CD14-positive monocyte (primary cell): ENCODE data around the gene KRTAP5-9. TPM values are rescaled to one million over a fixed set of nuclear protein-coding genes. Genes with fewer than 3 reads are reported as not detected.

Experiments used
- DNase-seq, 3 donors: peaks; one replicate each; pipeline ENCODE4 v3.0.0-alpha.2; 2011 to 2022
- H2AFZ ChIP-seq: 2 replicates; pipeline ENCODE4 v1.6.0; 2012; ENCODE audit warnings: mild to moderate bottlenecking, low read depth, low read length, inconsistent platforms; ENCODE audit not compliant: insufficient read depth, poor library complexity, severe bottlenecking
- H3K27ac ChIP-seq, 2 donors: 1 replicate in 1 of 2; 2 replicates in 1 of 2; pipeline ENCODE4 v1.5.1; 2012 to 2013; ENCODE audit warnings: low read length in 2 of 2, control low read depth in 1 of 2, inconsistent platforms in 1 of 2, low read depth in 1 of 2, mild to moderate bottlenecking in 1 of 2
- H3K27me3 ChIP-seq, 2 donors: one replicate each; pipeline versions ENCODE4 v1.6.0 to v1.6.1; 2011 to 2013; ENCODE audit warnings: low read length in 2 of 2; ENCODE audit not compliant: control insufficient read depth in 2 of 2, insufficient read depth in 2 of 2
- H3K36me3 ChIP-seq, 2 donors: replicated peaks in 1 of 2; 1 replicate in 1 of 2; 2 replicates in 1 of 2; pipeline versions ENCODE4 v1.5.1 to v1.6.1; 2012 to 2013; ENCODE audit warnings: low read length in 2 of 2, control low read depth in 1 of 2, inconsistent platforms in 1 of 2, mild to moderate bottlenecking in 1 of 2; ENCODE audit not compliant: insufficient read depth in 2 of 2, control insufficient read depth in 1 of 2
- H3K4me1 ChIP-seq, 2 donors: 1 replicate in 1 of 2; 2 replicates in 1 of 2; pipeline versions ENCODE4 v1.5.1 to v1.6.1; 2012 to 2013; ENCODE audit warnings: low read length in 2 of 2, control low read depth in 1 of 2, inconsistent platforms in 1 of 2, mild to moderate bottlenecking in 1 of 2, moderate library complexity in 1 of 2; ENCODE audit not compliant: insufficient read depth in 2 of 2, control insufficient read depth in 1 of 2
- H3K4me2 ChIP-seq: replicated peaks from 2 replicates; pipeline ENCODE3; 2012; ENCODE audit warnings: low read length, moderate library complexity, mild to moderate bottlenecking; ENCODE audit not compliant: poor library complexity, severe bottlenecking; ENCODE audit errors: extremely low read depth
- H3K4me3 ChIP-seq, 3 experiments: fragments of 200-600 bp in 1 of 3; sonication (generic) in 1 of 3; replicated peaks in 1 of 3; 1 replicate in 2 of 3; 2 replicates in 1 of 3; pipeline ENCODE4 v1.5.1; 2011 to 2013; ENCODE audit warnings: low read length in 3 of 3, mild to moderate bottlenecking in 3 of 3, control low read depth in 2 of 3, low read depth in 2 of 3, inconsistent platforms in 1 of 3, moderate library complexity in 1 of 3
- H3K79me2 ChIP-seq: 2 replicates; pipeline ENCODE4 v1.6.0; 2012; ENCODE audit warnings: mild to moderate bottlenecking, control low read depth, inconsistent platforms, low read length, moderate library complexity; ENCODE audit not compliant: insufficient read depth
- H3K9ac ChIP-seq: 2 replicates; pipeline ENCODE4 v1.6.0; 2017; ENCODE audit warnings: low read length, mild to moderate bottlenecking; ENCODE audit not compliant: insufficient read depth, poor library complexity, severe bottlenecking
- H3K9me3 ChIP-seq, 2 donors: replicated peaks in 1 of 2; 1 replicate in 1 of 2; 2 replicates in 1 of 2; pipeline versions ENCODE4 v1.5.1 to v1.6.1; 2012 to 2013; ENCODE audit warnings: low read length in 2 of 2, control low read depth in 1 of 2; ENCODE audit not compliant: control insufficient read depth in 1 of 2, insufficient read depth in 1 of 2
- H4K20me1 ChIP-seq: 2 replicates; pipeline ENCODE4 v1.6.0; 2012; ENCODE audit warnings: mild to moderate bottlenecking, low read length, control low read depth, moderate library complexity; ENCODE audit not compliant: insufficient read depth
- H3K27ac Mint-ChIP-seq, 7 donors: one replicate each; pipeline ENCODE4 v1.8.0; 2020; ENCODE audit warnings: mild to moderate bottlenecking in 7 of 7, mixed read lengths in 7 of 7, moderate library complexity in 6 of 7, inconsistent platforms in 2 of 7
- H3K27me3 Mint-ChIP-seq, 3 donors: one replicate each; pipeline ENCODE4 v1.8.0; 2021 to 2022; ENCODE audit warnings: low read depth in 3 of 3, mild to moderate bottlenecking in 3 of 3, mixed read lengths in 3 of 3, moderate library complexity in 3 of 3, inconsistent platforms in 1 of 3
- H3K36me3 Mint-ChIP-seq, 2 donors: one replicate each; pipeline ENCODE4 v1.8.0; 2020; ENCODE audit warnings: mixed read lengths in 2 of 2, inconsistent platforms in 1 of 2, mild to moderate bottlenecking in 1 of 2
- H3K4me1 Mint-ChIP-seq: one replicate; pipeline ENCODE4 v1.8.0; 2020; ENCODE audit warnings: mild to moderate bottlenecking, mixed read lengths
- H3K4me3 Mint-ChIP-seq, 2 donors: one replicate each; pipeline ENCODE4 v1.8.0; 2020; ENCODE audit warnings: mild to moderate bottlenecking in 2 of 2, mixed read lengths in 2 of 2, moderate library complexity in 1 of 2
- H3K9me3 Mint-ChIP-seq, 7 donors: one replicate each; pipeline ENCODE4 v1.8.0; 2020 to 2022; ENCODE audit warnings: mixed read lengths in 7 of 7, mild to moderate bottlenecking in 6 of 7, moderate library complexity in 6 of 7, inconsistent platforms in 2 of 7
- CTCF ChIP-seq: fragments of 200-600 bp; IDR thresholded peaks from one replicate; pipeline ENCODE4 v1.8.0; 2022; ENCODE audit warnings: antibody characterized with exemption, mild to moderate bottlenecking
- WGBS: methylation state at CpG from one replicate; pipeline ENCODE4 v1.1.5; 2013; ENCODE audit warnings: missing lambda C conversion rate; ENCODE audit not compliant: insufficient coverage; 5-methylcytosine and 5-hydroxymethylcytosine counted together
- intact Hi-C, 2 donors: fragments of 100-400 bp; cut with micrococcal nuclease; formaldehyde crosslinking; loops; one replicate each; pipeline versions ENCODE4 v1.15.0 to v1.15.1; 2023
- polyA plus RNA-seq, 3 donors: library from polyadenylated mRNA; depleted of rRNA in 1 of 3; unstranded in 2 of 3; stranded (reverse) in 1 of 3; fragments of 300-500 nt in 2 of 3; fragments of >200 nt in 1 of 3; fragmentation: Illumina TruSeq in 2 of 3; gene quantifications; 1 replicate in 2 of 3; 2 replicates in 1 of 3; pipeline ENCODE4 v1.2.3, GENCODE V29; 2012 to 2021

Gene KRTAP5-9
- polyA plus RNA-seq, 3 donors = 0.29 TPM; not detected in 2

- peaks cover 28 to 53% (median 36%) of the 10 kb centered on the region in 7 donors for H3K9me3 Mint-ChIP-seq
These were observed 41.1 kb upstream of the KRTAP5-9 start for GRCh38 chr11:71507102-71507501.

GRCh38 chr11:71518506-71519471 lies 29.4 kb upstream of the KRTAP5-9 start:
- Histone ChIP-seq H3K4me2 (no peak overlapping the region), H4K20me1 (no peaks in the 10 kb centered on the region), H3K4me3 (no peak overlapping the region), H3K4me1 (no peaks in the 10 kb centered on the region), H3K27ac (no peak overlapping the region), H3K9ac (no peak overlapping the region), H2AFZ (no peak overlapping the region), H3K36me3 (no peaks in the 10 kb centered on the region), H3K27me3 (no peaks in the 10 kb centered on the region), H3K9me3 (no peaks in the 10 kb centered on the region), H3K79me2 (no peaks in the 10 kb centered on the region)
- intact Hi-C loops = no loop called here
- Mint-ChIP-seq H3K27ac (no peak overlapping the region), H3K4me3 (no peak overlapping the region), H3K9me3 (peaks cover 0 to 8% (median under 1%) of the 10 kb centered on the region in 7 donors), H3K4me1 (no peaks in the 10 kb centered on the region), H3K27me3 (no peaks in the 10 kb centered on the region), H3K36me3 (no peaks in the 10 kb centered on the region)
- DNase-seq = no peak
- TF ChIP-seq CTCF = no peak
- WGBS = 95% methylated on average over 51 of the region's 55 CpGs

More at GRCh38 chr11:71507102-71507501, 41.1 kb upstream of the KRTAP5-9 start:
- DNase-seq = no peak
- H3K9ac ChIP-seq = no peak overlapping the region
- TF ChIP-seq CTCF = no peak
- no peaks in the 10 kb centered on the region for H3K4me1 ChIP-seq
- peaks cover 30 to 46% of the 10 kb centered on the region in 2 donors for H3K36me3 Mint-ChIP-seq
- no peak overlapping the region for H3K4me3 Mint-ChIP-seq
- H2AFZ ChIP-seq = no peak overlapping the region
- H3K27me3 Mint-ChIP-seq = peaks cover 0 to 2% (median 0%) of the 10 kb centered on the region in 3 donors
- peaks cover 17 to 22% of the 10 kb centered on the region in 2 donors for H3K9me3 ChIP-seq
- no peaks in the 10 kb centered on the region for H3K79me2 ChIP-seq
- no peak overlapping the region for H3K4me2 ChIP-seq
- no peak overlapping the region for H3K4me3 ChIP-seq
- no peaks in the 10 kb centered on the region for H3K4me1 Mint-ChIP-seq
- no peak overlapping the region for H3K27ac Mint-ChIP-seq
- 100% methylated on average over 4 of the region's 5 CpGs for WGBS
- H3K27me3 ChIP-seq = no peaks in the 10 kb centered on the region
- H3K27ac ChIP-seq = no peak overlapping the region
- peaks cover 23 to 43% of the 10 kb centered on the region in 2 donors for H3K36me3 ChIP-seq
- no peaks in the 10 kb centered on the region for H4K20me1 ChIP-seq
- intact Hi-C loops = no loop called here
